Measurements from ENCODE around the gene UCKL1.
A peak's percentile ranks its signal among the peaks of the same experiment; 100 is the strongest.
"Not testable (repeated sequence)": the region's sequence is repeated elsewhere in the genome, so short reads cannot be mapped to it uniquely, and the experiment has no call there.

The UCKL1 gene

GRCh38 chr20:63942969-63943807 lies 13.0 kb downstream of the UCKL1 start:
- DNase-seq: no peak

GRCh38 chr20:63942250-63942951 lies 13.8 kb downstream of the UCKL1 start:
- DNase-seq: peak; percentile 83

GRCh38 chr20:63941282-63942081 lies 14.7 kb downstream of the UCKL1 start:
- peak; percentile 82 for DNase-seq

- no peak for DNase-seq
These were observed 15.5 kb downstream of the UCKL1 start for GRCh38 chr20:63940472-63941266.

GRCh38 chr20:63940071-63940471 lies 16.1 kb downstream of the UCKL1 start:
- no peak for DNase-seq

GRCh38 chr20:63939061-63939935 lies 16.9 kb downstream of the UCKL1 start:
- no peak for DNase-seq

GRCh38 chr20:63937596-63937995 lies 18.6 kb downstream of the UCKL1 start:
- DNase-seq: no peak

- DNase-seq: no peak
These were observed 20.8 kb downstream of the UCKL1 start for GRCh38 chr20:63935447-63935846.

GRCh38 chr20:63934271-63935068 lies 21.7 kb downstream of the UCKL1 start:
- no peak for DNase-seq

- no peak for DNase-seq
These were observed 22.6 kb downstream of the UCKL1 start for GRCh38 chr20:63933646-63934045.

GRCh38 chr20:63932606-63933160 lies 23.5 kb downstream of the UCKL1 start:
- no peak for DNase-seq

- DNase-seq: no peak
These were observed 24.5 kb downstream of the UCKL1 start for GRCh38 chr20:63931735-63932134.

GRCh38 chr20:63930971-63931553 lies 25.2 kb downstream of the UCKL1 start:
- no peak for DNase-seq

GRCh38 chr20:63929473-63929883 lies 26.7 kb downstream of the UCKL1 start:
- DNase-seq: not testable (repeated sequence)

GRCh38 chr20:63929071-63929470 lies 27.1 kb downstream of the UCKL1 start:
- no peak for DNase-seq

GRCh38 chr20:63926298-63926697 lies 29.9 kb downstream of the UCKL1 start:
- DNase-seq: no peak

GRCh38 chr20:63924241-63924640 lies 32.0 kb downstream of the UCKL1 start:
- DNase-seq: no peak

- no peak for DNase-seq
These were observed 32.6 kb downstream of the UCKL1 start for GRCh38 chr20:63923651-63924050.

- DNase-seq: no peak
These were observed 36.0 kb downstream of the UCKL1 start for GRCh38 chr20:63920226-63920625.

GRCh38 chr20:63919130-63919529 lies 37.1 kb downstream of the UCKL1 start:
- no peak for DNase-seq
